SK-N-SH (cell line): Measurements from ENCODE around the gene RAB20. TPM values are rescaled to one million over a fixed set of nuclear protein-coding genes. Genes with fewer than 3 reads are reported as not detected.

Source experiments
- CTCF ChIA-PET: fragments of 300-600, 350-600 bp; formaldehyde crosslinking; extraction: SDS; loops from one replicate; lab custom pipeline; 2021; lab: Yijun Ruan, JAX
- POLR2A ChIA-PET: fragments of 350-600 bp; sonication (Branson Sonifier 250); formaldehyde crosslinking; extraction: SDS; loops from one replicate; lab custom pipeline; 2020; ENCODE audit warnings: antibody characterized with exemption, inconsistent platforms; lab: Yijun Ruan, JAX
- DNase-seq: peaks from one replicate; pipeline ENCODE4 v3.0.0; 2012
- H2AFZ ChIP-seq: fragments of 200-600 bp; sonication (generic); 2 replicates; pipeline ENCODE4 v1.8.1; 2016; ENCODE audit warnings: antibody characterized with exemption, mild to moderate bottlenecking, low read depth
- H3F3A ChIP-seq: fragments of 200-600 bp; sonication (generic); replicated peaks from 2 replicates; pipeline ENCODE3; 2016; ENCODE audit warnings: antibody characterized with exemption, mild to moderate bottlenecking; ENCODE audit not compliant: insufficient read depth
- H3K27ac ChIP-seq, 2 experiments: fragments of 200-500 bp in 1 of 2; fragments of 200-600 bp in 1 of 2; sonication (Bioruptor generic) in 1 of 2; sonication (generic), shearing (Covaris generic) in 1 of 2; 2 replicates each; pipeline versions ENCODE4 v1.5.1 to v1.6.1; 2014 to 2016; ENCODE audit warnings: low read depth in 2 of 2, inconsistent platforms in 1 of 2, low read length in 1 of 2, mild to moderate bottlenecking in 1 of 2, mixed read lengths in 1 of 2
- H3K27me3 ChIP-seq: fragments of 200-600 bp; sonication (generic), shearing (Covaris generic); 2 replicates; pipeline ENCODE4 v1.6.1; 2016; ENCODE audit warnings: mixed run types; ENCODE audit not compliant: insufficient read depth
- H3K36me3 ChIP-seq, 2 experiments: fragments of 200-500 bp in 1 of 2; fragments of 200-600 bp in 1 of 2; sonication (Bioruptor generic) in 1 of 2; sonication (generic) in 1 of 2; replicated peaks in 1 of 2; 2 replicates each; pipeline versions ENCODE3 to v1.5.1; 2014 to 2016; ENCODE audit warnings: low read length in 1 of 2, mild to moderate bottlenecking in 1 of 2; ENCODE audit not compliant: insufficient read depth in 2 of 2, control insufficient read depth in 1 of 2
- H3K4me1 ChIP-seq, 2 experiments: fragments of 200-500 bp in 1 of 2; fragments of 200-600 bp in 1 of 2; sonication (Bioruptor generic) in 1 of 2; sonication (generic), shearing (Covaris generic) in 1 of 2; 2 replicates each; pipeline versions ENCODE4 v1.5.1 to v1.6.1; 2014 to 2016; ENCODE audit warnings: low read depth in 1 of 2, low read length in 1 of 2, mixed run types in 1 of 2; ENCODE audit not compliant: insufficient read depth in 2 of 2, control insufficient read depth in 1 of 2
- H3K4me2 ChIP-seq: fragments of 200-600 bp; sonication (generic), shearing (Covaris generic); 2 replicates; pipeline ENCODE4 v1.6.1; 2017; ENCODE audit warnings: mixed run types
- H3K4me3 ChIP-seq, 2 experiments: fragments of 200-500 bp in 1 of 2; fragments of 200-600 bp in 1 of 2; sonication (Bioruptor generic) in 1 of 2; sonication (generic), shearing (Covaris generic) in 1 of 2; 2 replicates each; pipeline versions ENCODE4 v1.5.1 to v1.8.1; 2014 to 2016; ENCODE audit warnings: low read depth in 2 of 2, inconsistent platforms in 1 of 2, low read length in 1 of 2, mild to moderate bottlenecking in 1 of 2, mixed read lengths in 1 of 2, moderate library complexity in 1 of 2
- H3K79me2 ChIP-seq: fragments of 200-600 bp; sonication (generic); 2 replicates; pipeline ENCODE4 v1.8.1; 2017; ENCODE audit warnings: mild to moderate bottlenecking; ENCODE audit not compliant: insufficient read depth
- H3K9ac ChIP-seq: fragments of 200-600 bp; sonication (generic); 2 replicates; pipeline ENCODE4 v1.6.1; 2017; ENCODE audit warnings: mixed run types
- H3K9me2 ChIP-seq: fragments of 200-600 bp; sonication (generic); 2 replicates; pipeline ENCODE4 v1.6.1; 2017; ENCODE audit warnings: mixed run types
- H3K9me3 ChIP-seq: fragments of 200-600 bp; sonication (generic); 2 replicates; pipeline ENCODE4 v1.6.1; 2017; ENCODE audit warnings: mixed run types, mild to moderate bottlenecking, moderate library complexity
- H4K20me1 ChIP-seq: fragments of 200-600 bp; sonication (generic); 2 replicates; pipeline ENCODE4 v1.6.1; 2017; ENCODE audit warnings: mild to moderate bottlenecking, mixed run types; ENCODE audit not compliant: insufficient read depth
- ELF1 ChIP-seq: IDR thresholded peaks from 2 replicates; pipeline ENCODE4 v1.4.0; 2012
- EZH2phosphoT487 ChIP-seq: fragments of 200-600 bp; sonication (generic); IDR thresholded peaks from 2 replicates; pipeline ENCODE4 v1.6.1; 2017; ENCODE audit warnings: low read depth, mixed run types, mild to moderate bottlenecking, antibody characterized with exemption, moderate library complexity, borderline replicate concordance
- FOSL2 ChIP-seq: IDR thresholded peaks from 2 replicates; pipeline ENCODE4 v1.4.0; 2012; ENCODE audit warnings: low read depth, mild to moderate bottlenecking, moderate library complexity, borderline replicate concordance
- FOXJ3 ChIP-seq: sonication (generic); formaldehyde crosslinking; IDR thresholded peaks from 2 replicates; pipeline ENCODE4 v1.5.1; 2020; ENCODE audit warnings: mild to moderate bottlenecking, missing genetic modification reagents
- FOXM1 ChIP-seq: IDR thresholded peaks from 2 replicates; pipeline ENCODE4 v1.4.0; 2012; ENCODE audit warnings: low read depth, mild to moderate bottlenecking
- IRF3 ChIP-seq: fragments of 150-350 bp; IDR thresholded peaks from 2 replicates; pipeline ENCODE4 v1.6.1; 2016; ENCODE audit warnings: mild to moderate bottlenecking, low read depth, low read length
- NFIC ChIP-seq: IDR thresholded peaks from 2 replicates; pipeline ENCODE4 v1.4.0; 2012; ENCODE audit warnings: borderline replicate concordance
- POLR2AphosphoS5 ChIP-seq: IDR thresholded peaks from 2 replicates; pipeline ENCODE4 v1.6.1; 2012; ENCODE audit warnings: low read depth, low read length
- RAD21 ChIP-seq: IDR thresholded peaks from 2 replicates; pipeline ENCODE4 v1.6.1; 2012; ENCODE audit warnings: mild to moderate bottlenecking, low read length
- RCOR1 ChIP-seq: fragments of 150-350 bp; IDR thresholded peaks from 2 replicates; pipeline ENCODE4 v1.6.1; 2017; ENCODE audit warnings: antibody characterized with exemption, low read length
- RXRA ChIP-seq: IDR thresholded peaks from 2 replicates; pipeline ENCODE4 v1.4.0; 2012; ENCODE audit warnings: low read depth, mild to moderate bottlenecking, borderline replicate concordance
- SIN3A ChIP-seq: IDR thresholded peaks from 2 replicates; pipeline ENCODE4 v1.6.1; 2012; ENCODE audit warnings: low read depth, mild to moderate bottlenecking, low read length, moderate library complexity, borderline replicate concordance
- SMC3 ChIP-seq: IDR thresholded peaks from 2 replicates; pipeline ENCODE4 v1.6.1; 2012; ENCODE audit warnings: low read depth, low read length, improper control_type of control experiment
- TAF1 ChIP-seq: IDR thresholded peaks from 2 replicates; pipeline ENCODE4 v1.6.1; 2012; ENCODE audit warnings: low read depth, mild to moderate bottlenecking, low read length, moderate library complexity, borderline replicate concordance
- TCF12 ChIP-seq: IDR thresholded peaks from 2 replicates; pipeline ENCODE4 v1.4.0; 2012
- YY1 ChIP-seq: IDR thresholded peaks from 2 replicates; pipeline ENCODE4 v1.4.0; 2012; ENCODE audit warnings: low read depth, mild to moderate bottlenecking
- ZBTB33 ChIP-seq: IDR thresholded peaks from 2 replicates; pipeline ENCODE4 v1.4.0; 2012; ENCODE audit warnings: low read depth, borderline replicate concordance
- WGBS: methylation state at CpG from one replicate; pipeline ENCODE4 v1.1.6; 2017; ENCODE audit warnings: low lambda C conversion rate; 5-methylcytosine and 5-hydroxymethylcytosine counted together
- polyA plus RNA-seq, 3 experiments: library from polyadenylated mRNA; depleted of rRNA; stranded (reverse); fragments of >200 nt; gene quantifications; 2 replicates each; pipeline ENCODE4 v1.2.3, GENCODE V29; 2012
- TF ChIP-seq, protein P1 (sequence below): fragments of 200-600 bp; sonication (generic); IDR thresholded peaks from 2 replicates; pipeline ENCODE4 v1.6.1; 2017; ENCODE audit warnings: antibody characterized with exemption, mild to moderate bottlenecking, moderate library complexity
- TF ChIP-seq, protein P2 (sequence below): IDR thresholded peaks from 2 replicates; pipeline ENCODE4 v1.6.1; 2012; ENCODE audit warnings: mild to moderate bottlenecking, low read depth, low read length, moderate library complexity

The RAB20 gene
- polyA plus RNA-seq, 1 of the 3 experiments (the other 2 are of a cell fraction), result 5.2 TPM

GRCh38 chr13:110511509-110512181 lies 49.9 kb downstream of the RAB20 start:
- Histone ChIP-seq H3F3A (peaks cover 9% of the 10 kb centered on the region), H3K27me3 (no peaks in the 10 kb centered on the region), H3K4me2 (no peak overlapping the region), H3K79me2 (no peaks in the 10 kb centered on the region), H3K4me1 (no peaks in the 10 kb centered on the region; a peak in 1 of 4 replicates), H4K20me1 (no peaks in the 10 kb centered on the region), H3K4me3 (no peak overlapping the region), H3K36me3 (peaks cover 30 to 36% of the 10 kb centered on the region in 2 experiments), H3K9me3 (no peaks in the 10 kb centered on the region), H3K9ac (no peak overlapping the region), H2AFZ (no peak overlapping the region), H3K27ac (no peak overlapping the region), H3K9me2 (no peaks in the 10 kb centered on the region)
- CTCF ChIA-PET, result no interaction called here
- no peak for TF ChIP-seq TAF1
- TF ChIP-seq SMC3, result no peak
- TF ChIP-seq RCOR1, result no peak
- TF ChIP-seq RXRA, result no peak
- TF ChIP-seq RAD21, result no peak
- no peak for TF ChIP-seq ELF1
- no peak for TF ChIP-seq IRF3
- no peak for TF ChIP-seq NFIC
- TF ChIP-seq FOSL2, result no peak
- TF ChIP-seq, protein P1, sequence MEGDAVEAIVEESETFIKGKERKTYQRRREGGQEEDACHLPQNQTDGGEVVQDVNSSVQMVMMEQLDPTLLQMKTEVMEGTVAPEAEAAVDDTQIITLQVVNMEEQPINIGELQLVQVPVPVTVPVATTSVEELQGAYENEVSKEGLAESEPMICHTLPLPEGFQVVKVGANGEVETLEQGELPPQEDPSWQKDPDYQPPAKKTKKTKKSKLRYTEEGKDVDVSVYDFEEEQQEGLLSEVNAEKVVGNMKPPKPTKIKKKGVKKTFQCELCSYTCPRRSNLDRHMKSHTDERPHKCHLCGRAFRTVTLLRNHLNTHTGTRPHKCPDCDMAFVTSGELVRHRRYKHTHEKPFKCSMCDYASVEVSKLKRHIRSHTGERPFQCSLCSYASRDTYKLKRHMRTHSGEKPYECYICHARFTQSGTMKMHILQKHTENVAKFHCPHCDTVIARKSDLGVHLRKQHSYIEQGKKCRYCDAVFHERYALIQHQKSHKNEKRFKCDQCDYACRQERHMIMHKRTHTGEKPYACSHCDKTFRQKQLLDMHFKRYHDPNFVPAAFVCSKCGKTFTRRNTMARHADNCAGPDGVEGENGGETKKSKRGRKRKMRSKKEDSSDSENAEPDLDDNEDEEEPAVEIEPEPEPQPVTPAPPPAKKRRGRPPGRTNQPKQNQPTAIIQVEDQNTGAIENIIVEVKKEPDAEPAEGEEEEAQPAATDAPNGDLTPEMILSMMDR, result no peak
- TF ChIP-seq EZH2phosphoT487, result no peak
- no peak for TF ChIP-seq YY1
- no peak for TF ChIP-seq FOXJ3
- TF ChIP-seq, protein P2, sequence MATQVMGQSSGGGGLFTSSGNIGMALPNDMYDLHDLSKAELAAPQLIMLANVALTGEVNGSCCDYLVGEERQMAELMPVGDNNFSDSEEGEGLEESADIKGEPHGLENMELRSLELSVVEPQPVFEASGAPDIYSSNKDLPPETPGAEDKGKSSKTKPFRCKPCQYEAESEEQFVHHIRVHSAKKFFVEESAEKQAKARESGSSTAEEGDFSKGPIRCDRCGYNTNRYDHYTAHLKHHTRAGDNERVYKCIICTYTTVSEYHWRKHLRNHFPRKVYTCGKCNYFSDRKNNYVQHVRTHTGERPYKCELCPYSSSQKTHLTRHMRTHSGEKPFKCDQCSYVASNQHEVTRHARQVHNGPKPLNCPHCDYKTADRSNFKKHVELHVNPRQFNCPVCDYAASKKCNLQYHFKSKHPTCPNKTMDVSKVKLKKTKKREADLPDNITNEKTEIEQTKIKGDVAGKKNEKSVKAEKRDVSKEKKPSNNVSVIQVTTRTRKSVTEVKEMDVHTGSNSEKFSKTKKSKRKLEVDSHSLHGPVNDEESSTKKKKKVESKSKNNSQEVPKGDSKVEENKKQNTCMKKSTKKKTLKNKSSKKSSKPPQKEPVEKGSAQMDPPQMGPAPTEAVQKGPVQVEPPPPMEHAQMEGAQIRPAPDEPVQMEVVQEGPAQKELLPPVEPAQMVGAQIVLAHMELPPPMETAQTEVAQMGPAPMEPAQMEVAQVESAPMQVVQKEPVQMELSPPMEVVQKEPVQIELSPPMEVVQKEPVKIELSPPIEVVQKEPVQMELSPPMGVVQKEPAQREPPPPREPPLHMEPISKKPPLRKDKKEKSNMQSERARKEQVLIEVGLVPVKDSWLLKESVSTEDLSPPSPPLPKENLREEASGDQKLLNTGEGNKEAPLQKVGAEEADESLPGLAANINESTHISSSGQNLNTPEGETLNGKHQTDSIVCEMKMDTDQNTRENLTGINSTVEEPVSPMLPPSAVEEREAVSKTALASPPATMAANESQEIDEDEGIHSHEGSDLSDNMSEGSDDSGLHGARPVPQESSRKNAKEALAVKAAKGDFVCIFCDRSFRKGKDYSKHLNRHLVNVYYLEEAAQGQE, result no peak
- no peak for TF ChIP-seq ZBTB33
- no peak for TF ChIP-seq POLR2AphosphoS5
- no peak for TF ChIP-seq SIN3A
- no peak for TF ChIP-seq FOXM1
- TF ChIP-seq TCF12, result no peak
- POLR2A ChIA-PET, result no interaction called here
- 92% methylated on average over 31 of the region's 31 CpGs for WGBS
- no peak for DNase-seq
